NCI-H2081 (cell line): Measurements from ENCODE around the gene SLC39A5.
A peak's percentile ranks its signal among the peaks of the same experiment; 100 is the strongest.

ENCODE experiments used
- DNase-seq, 2 experiments: peaks; one replicate each; lab custom pipeline; 2025; lab: John Stamatoyannopoulos, UW

SLC39A5 gene

GRCh38 chr12:56216461-56216860 lies 13.4 kb upstream of the SLC39A5 start:
- DNase-seq: no peak

DNA sequence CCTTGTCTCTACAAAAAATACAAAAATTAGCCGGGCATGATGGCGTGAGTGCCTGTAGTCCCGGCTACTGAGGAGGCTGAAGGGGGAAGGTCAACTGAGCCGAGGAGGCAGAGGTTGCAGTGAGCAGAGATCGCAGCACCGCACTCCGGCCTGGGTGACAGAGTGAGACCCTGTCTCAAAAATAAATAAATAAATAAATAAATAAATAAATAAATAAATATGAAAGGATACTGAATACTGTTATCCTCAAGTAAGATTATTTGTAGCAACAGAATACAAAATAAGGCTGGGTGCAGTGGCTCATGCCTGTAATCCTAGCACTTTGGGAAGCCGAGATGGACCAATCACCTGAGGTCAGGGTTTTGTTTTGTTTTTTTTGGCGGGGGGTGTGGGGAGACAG lies 10.0 kb upstream of the SLC39A5 start:
- no peak for DNase-seq

- no peak for DNase-seq
These were observed 9.1 kb upstream of the SLC39A5 start for GRCh38 chr12:56220611-56221231.

DNA sequence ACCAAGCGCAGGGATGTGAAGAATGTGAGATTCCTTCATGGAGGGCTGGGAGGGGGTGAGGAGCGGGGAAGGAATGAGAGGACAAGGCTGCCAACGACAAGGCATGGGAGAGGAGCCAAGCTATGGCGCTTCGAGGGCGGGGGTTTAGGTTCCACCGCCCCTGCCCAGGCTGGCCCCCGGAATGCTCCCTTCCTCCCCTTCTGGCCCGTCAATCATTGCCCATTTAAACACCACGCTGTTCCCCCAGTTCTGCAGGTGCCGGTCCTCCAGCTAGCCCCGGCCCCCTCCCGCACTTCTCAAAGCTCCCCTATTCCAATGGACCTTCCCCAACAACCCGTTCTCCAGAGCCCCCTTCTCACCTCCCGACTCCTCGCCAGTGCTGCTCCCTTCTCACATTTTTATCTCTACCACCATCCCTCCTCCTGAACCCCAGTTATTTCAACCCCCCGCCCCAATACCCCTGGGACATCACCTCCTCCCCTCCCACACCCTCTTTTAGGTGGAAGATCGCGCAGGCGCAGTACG lies 8.6 kb upstream of the SLC39A5 start:
- DNase-seq: no peak

- peak; percentile 94 to 95 for DNase-seq
These were observed 7.9 kb upstream of the SLC39A5 start, which contains the start of gene RNF41 for GRCh38 chr12:56221757-56222530. TSS of gene RNF41 (minus strand) at chr12:56221922. CDS start at chr12:56214047, 7,875 bp downstream.

DNA sequence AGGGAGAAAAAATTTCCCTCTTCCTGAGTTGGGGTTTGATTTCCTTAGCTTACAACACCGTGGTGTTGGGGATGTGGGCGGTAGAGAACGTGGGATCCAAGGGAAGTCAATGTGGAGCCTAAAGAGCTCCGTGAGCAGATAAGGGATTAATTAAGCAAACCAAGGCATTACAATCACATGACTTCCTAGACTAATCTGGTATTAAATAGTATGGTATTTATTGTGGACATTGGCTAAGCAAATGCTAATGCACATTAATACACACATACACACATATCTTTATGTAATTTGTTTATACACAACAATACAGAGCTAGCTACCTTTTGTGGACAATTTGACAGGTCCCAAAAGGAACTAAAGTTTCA lies 7.3 kb upstream of the SLC39A5 start:
- no peak for DNase-seq

GRCh38 chr12:56223571-56224101 lies 6.2 kb upstream of the SLC39A5 start:
- DNase-seq: no peak

GRCh38 chr12:56224102-56224701 lies 5.6 kb upstream of the SLC39A5 start, which contains the start of gene NABP2:
TSS of gene NABP2 (plus strand) at chr12:56224342. CDS start at chr12:56224857, 515 bp downstream.
- peak; percentile 97 for DNase-seq

- DNase-seq: no peak
These were observed 4.9 kb upstream of the SLC39A5 start for GRCh38 chr12:56224954-56225353.

DNA sequence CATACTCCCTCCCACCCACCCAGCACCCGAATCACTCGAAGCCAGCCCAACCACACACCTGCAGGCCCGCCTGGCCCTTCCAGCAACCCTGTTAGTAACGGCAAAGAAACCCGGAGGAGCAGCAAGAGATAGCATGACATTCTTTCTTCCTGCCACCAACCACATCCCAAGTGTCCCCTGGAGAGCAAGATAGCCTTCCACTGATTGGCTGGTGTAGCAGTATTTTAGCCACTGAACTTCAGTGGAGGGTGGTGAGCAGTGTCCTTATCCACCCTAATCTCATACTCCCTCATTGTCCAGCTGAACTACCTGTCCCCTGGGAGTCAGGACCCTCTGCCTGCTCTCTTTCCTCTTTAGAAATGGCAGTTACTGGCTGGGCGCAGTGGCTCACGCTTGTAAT lies 769 bp upstream of the SLC39A5 start:
- DNase-seq: no peak

- DNase-seq: no peak
These were observed 757 bp downstream of the SLC39A5 start for GRCh38 chr12:56230432-56231183.

GRCh38 chr12:56231184-56231582 lies 1.3 kb downstream of the SLC39A5 start:
- DNase-seq: no peak

GRCh38 chr12:56234746-56235436 lies 5.0 kb downstream of the SLC39A5 start:
- no peak for DNase-seq

DNA sequence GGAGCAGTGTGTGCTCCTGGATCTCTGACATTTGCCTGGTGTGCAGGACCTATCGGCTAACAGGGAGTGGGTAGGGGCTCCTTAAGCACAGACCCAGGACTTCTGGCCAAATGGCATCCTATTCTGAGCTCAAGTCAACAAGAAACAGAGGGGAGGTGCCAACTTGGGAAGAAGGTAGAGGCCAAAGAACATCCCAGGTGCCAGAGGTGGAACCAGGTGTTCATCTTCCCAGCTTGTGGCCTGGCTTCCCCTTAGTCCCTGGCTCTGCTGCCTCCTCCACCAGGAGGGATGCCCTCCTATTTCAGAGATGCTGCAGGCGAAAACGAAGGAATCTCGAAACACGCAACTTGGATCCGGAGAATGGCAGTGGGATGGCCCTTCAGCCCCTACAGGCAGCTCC lies 6.2 kb downstream of the SLC39A5 start:
- DNase-seq: no peak

GRCh38 chr12:56236985-56237384 lies 7.1 kb downstream of the SLC39A5 start:
- DNase-seq: no peak

- DNase-seq: no peak
These were observed 7.7 kb downstream of the SLC39A5 start for GRCh38 chr12:56237552-56237951.

DNA sequence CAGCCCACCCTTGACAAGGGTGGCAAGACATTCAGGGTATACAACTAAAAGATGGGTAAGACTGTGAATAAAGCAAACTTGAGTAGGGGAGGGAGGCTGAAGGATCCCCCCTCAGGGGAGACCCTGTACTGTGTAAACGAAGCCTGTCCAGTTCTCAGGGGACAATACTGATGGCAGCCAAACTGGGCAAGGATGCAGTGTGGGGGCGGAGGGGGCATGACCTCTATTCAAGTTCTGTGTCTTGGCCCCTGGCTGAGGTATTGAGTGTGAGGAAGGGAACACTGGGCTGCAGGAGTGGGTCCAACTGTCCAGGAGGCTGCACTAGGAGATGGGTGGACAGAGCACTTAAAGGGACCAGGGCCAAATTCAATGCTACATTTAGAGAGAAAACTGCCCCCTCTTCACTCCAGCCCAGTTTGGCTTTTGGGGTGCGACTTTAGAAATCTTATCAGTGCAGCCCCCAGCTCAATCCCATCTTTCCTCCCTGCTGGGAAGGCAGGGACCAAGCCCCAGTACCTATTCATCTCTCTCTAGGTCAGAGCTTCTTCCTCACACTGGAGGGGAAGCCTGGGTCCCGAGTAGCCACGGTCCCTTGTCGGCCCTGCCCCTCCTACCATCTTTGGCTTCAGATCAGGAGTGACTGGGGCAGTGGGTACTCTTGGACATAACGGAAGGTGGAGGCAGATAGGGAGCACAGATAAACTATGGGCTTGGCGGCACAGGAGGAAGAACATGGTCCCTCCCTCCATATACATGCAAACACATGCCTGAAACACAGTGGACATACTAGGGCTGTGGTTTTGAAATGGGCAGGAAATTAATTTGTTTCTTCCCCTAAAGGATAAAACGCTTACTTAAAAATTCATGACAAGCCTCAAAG lies 11.8 kb downstream of the SLC39A5 start:
- DNase-seq: no peak

- no peak for DNase-seq
These were observed 13.1 kb downstream of the SLC39A5 start for GRCh38 chr12:56242986-56243385.

DNA sequence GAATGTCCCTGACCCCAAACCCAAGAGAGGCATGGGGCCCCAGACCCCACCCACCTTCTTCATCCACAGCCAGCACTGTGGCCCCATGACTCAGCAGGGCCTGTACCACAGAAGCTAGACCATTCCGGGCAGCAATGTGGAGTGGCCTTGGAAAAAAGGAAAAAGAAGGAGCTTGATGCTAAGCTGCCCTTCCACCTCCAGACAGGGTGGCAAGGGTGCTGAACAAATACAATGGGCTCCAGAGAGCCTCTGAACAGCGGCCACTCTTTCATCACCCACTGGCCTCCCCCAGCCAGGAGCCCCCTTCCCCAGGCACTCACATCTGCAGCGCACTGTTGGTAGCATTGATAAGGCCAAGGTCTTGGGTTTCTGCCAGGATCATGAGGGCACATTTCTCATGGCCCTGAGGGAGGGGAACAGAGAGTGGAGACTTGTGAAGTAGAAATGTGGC lies 13.9 kb downstream of the SLC39A5 start:
- DNase-seq: no peak

- no peak for DNase-seq
These were observed 14.6 kb downstream of the SLC39A5 start for GRCh38 chr12:56244494-56244893.
